ENCODE results near the gene MAMLD1. TPM values are rescaled to one million over a fixed set of nuclear protein-coding genes. Genes with fewer than 3 reads are reported as not detected.

MAMLD1 gene
- total RNA-seq, 4 donors from 2014 or later: 0.23 to 2.1 (median 0.96) TPM

GRCh38 chrX:150542846-150543229, 179.7 kb downstream of the MAMLD1 start:
- no peak overlapping the region for H3K4me3 ChIP-seq
- DNase-seq: no peak
- WGBS, 2 donors: 60 to 100% methylated on average over 1 of the region's 4 CpGs
- H3K36me3 ChIP-seq: no peaks in the 10 kb centered on the region
- TF ChIP-seq CTCF (IDR thresholded peaks at IDR 0.05): no peak
- H3K27ac ChIP-seq: no peak overlapping the region
- H3K9me3 ChIP-seq: no peaks in the 10 kb centered on the region
- peaks cover 5 to 23% (median 7%) of the 10 kb centered on the region in 3 donors for H3K4me1 ChIP-seq
- no peaks in the 10 kb centered on the region for H3K27me3 ChIP-seq
- intact Hi-C loops (cut with DNase I): no loop called here

GRCh38 chrX:150543230-150544155, 180.4 kb downstream of the MAMLD1 start:
- intact Hi-C loops (cut with DNase I): no loop called here
- no peaks in the 10 kb centered on the region for H3K27me3 ChIP-seq
- H3K4me3 ChIP-seq: no peak overlapping the region
- 67 to 82% methylated on average over 4 to 10 of the region's 13 CpGs for WGBS, 2 donors
- H3K9me3 ChIP-seq: no peaks in the 10 kb centered on the region
- TF ChIP-seq CTCF (IDR thresholded peaks at IDR 0.05) (no peak), POLR2A (IDR thresholded peaks at IDR 0.05) (no peak)
- peaks cover 5 to 29% (median 13%) of the 10 kb centered on the region in 3 donors for H3K4me1 ChIP-seq
- no peaks in the 10 kb centered on the region for H3K36me3 ChIP-seq
- H3K27ac ChIP-seq: no peak overlapping the region
- no peak for DNase-seq

GRCh38 chrX:150544222-150544787, 181.2 kb downstream of the MAMLD1 start:
- intact Hi-C loops (cut with DNase I): no loop called here
- DNase-seq: no peak
- H3K9me3 ChIP-seq: no peaks in the 10 kb centered on the region
- no peak overlapping the region for H3K27ac ChIP-seq
- WGBS, 2 donors: 50 to 84% methylated on average over 1 to 6 of the region's 11 CpGs
- TF ChIP-seq CTCF (IDR thresholded peaks at IDR 0.05) (peak in 1 of 6 experiments; percentile 9), POLR2A (IDR thresholded peaks at IDR 0.05) (no peak)
- no peaks in the 10 kb centered on the region for H3K36me3 ChIP-seq
- H3K4me3 ChIP-seq: no peak overlapping the region
- H3K27me3 ChIP-seq: no peaks in the 10 kb centered on the region
- H3K4me1 ChIP-seq: peaks cover 5 to 35% (median 14%) of the 10 kb centered on the region in 3 donors

- no peaks in the 10 kb centered on the region for H3K27me3 ChIP-seq
- intact Hi-C loops (cut with DNase I): no loop called here
- H3K36me3 ChIP-seq: no peaks in the 10 kb centered on the region
- no peak overlapping the region for H3K27ac ChIP-seq
- peaks cover 5 to 35% (median 14%) of the 10 kb centered on the region in 3 donors for H3K4me1 ChIP-seq
- WGBS, 2 donors: 78% methylated on average over 7 of the region's 8 CpGs
- H3K9me3 ChIP-seq: no peaks in the 10 kb centered on the region
- DNase-seq: no peak
- no peak overlapping the region for H3K4me3 ChIP-seq
- TF ChIP-seq POLR2A (IDR thresholded peaks at IDR 0.05) (no peak), CTCF (IDR thresholded peaks at IDR 0.05) (no peak)
Measured at GRCh38 chrX:150544835-150545770, 182.0 kb downstream of the MAMLD1 start.

All from esophagus squamous epithelium (tissue), 5 donors.